Iris pigment epithelial cell (primary cell): ENCODE measurements around the gene NQO2.
"Not testable (repeated sequence)": the region's sequence is repeated elsewhere in the genome, so short reads cannot be mapped to it uniquely, and the experiment has no call there.

Source experiments
- DNase-seq: peaks from one replicate; pipeline ENCODE4 v3.0.0-alpha.2; 2011; ENCODE audit warnings: low read depth

Gene NQO2

DNA sequence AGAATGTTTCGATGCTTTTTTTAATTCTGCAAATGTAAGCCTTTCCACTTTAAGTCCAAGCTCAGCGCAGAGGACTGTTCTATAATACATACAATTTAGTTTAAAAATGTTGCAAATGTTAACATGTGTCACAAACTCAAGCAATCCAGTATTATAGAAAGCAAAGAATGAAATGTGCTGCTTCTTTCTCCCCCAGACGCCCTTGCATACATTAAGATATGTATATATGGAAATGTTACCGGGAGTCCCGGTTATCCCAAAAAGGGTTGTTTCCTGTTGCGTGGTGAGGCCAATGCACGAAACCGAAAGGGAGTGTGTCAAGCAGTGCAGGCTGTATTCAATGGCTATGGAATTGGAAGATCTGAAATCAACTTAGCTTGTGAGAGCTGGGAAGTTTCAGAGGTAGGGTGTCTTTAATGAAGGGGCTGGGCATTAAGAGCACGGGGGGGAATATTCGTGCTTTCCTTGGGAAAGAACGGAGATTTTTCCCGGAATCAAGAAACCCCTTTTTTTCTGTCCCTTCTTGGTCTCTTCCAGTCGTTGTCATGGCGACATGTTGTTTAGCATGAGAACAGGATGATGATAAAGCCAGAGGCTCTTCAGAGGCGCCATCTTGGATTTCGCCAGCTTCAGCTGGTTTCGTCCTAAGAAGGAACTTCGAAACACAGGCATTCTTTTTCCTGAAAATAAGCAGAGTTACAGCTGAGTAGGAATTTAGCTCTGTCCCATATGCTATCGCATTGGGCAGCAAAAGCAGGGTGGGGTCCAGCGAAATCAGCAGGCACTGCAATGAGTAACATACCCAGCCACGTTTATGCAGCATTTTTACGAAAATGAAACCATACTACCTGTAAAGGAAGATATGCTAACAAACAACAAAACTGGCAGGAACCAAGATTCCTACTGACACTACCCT, 10.1 kb upstream of the NQO2 start:
- peak; percentile 98 for DNase-seq

DNA sequence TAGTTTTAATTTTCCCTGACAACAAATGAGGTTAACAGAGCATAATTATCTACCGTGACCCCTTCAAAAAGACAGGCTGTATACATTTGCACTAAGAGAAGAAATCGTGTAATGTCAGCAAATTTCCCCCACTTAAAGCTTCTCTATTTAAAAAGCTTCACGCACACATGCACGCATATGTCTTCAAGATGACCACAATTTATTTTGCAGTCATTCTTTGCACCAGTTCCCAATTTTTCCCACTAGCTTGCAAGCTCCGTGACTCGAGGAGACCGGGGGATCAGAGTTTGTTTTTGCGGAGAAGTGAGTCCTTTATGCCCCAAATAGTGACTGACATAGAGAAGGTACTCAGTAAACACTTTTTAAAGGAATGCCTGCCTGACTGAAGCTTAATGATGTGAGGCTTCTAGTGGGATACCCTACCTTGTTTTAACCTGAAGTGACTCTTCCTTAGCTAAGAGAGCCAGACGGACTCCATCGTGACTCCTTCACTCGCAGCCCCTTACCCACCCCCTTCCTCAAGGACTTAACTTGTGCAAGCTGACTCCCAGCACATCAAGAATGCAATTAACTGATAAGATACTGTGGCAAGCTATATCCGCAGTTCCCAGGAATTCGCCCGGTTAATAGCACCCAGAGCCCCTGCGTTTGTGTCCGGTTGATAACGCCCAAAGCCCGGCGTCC, 9.3 kb upstream of the NQO2 start:
- peak; percentile 37 for DNase-seq

DNA sequence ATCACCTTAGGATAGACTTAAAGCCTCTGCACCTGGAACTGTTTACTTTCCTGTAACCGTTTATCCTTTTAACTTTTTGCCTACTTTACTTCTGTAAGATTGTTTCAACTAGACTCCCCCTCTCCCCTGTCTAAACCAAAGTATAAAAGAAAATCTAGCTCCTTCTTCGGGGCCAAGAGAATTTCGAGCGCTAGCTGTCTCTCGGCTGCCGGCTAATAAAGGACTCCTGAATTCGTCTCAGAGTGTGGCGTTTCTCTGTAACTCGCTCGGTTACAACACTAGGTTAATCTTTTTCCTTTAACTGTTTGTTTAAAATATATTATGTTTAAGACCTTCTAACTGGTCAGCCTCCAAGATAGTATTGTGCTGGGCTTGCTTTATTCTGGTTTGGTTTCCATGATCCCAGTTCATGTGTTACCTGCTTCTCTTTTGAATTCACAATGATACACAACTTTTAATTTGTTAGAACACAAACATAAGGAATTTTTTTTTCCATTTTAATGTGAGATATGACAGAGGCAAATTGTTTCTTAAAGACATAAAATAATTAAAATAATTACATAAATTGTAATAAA, 8.7 kb upstream of the NQO2 start:
- no peak for DNase-seq

DNA sequence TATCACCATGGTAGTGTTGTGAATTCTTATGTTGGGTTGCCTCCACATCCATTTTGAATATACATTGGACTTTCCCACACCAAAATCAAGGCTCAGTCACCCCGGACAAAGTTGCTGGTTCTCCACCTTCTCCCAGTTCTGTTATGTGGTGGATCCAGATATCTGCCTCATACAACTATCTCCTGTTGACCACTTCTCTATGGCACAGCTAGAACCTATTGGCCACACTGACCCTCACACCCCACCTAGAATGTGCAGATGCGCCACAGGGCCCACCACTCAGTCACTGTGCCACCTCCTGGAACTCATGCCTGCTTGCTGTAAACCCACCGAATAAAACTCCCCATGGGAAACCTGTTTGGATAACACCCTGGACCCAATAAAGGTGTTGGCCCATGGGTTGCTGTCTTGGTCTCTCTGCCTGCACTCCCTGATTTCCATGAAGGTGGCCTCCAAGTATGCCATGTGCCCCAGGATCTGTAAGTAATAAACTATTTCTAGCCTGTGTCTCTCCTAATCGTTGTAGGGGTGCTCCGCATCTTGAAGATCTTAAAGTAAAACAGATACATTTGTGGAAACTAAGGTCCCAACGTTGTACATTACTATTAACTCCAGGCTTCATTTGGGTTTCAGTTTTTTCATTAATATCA, 7.2 kb upstream of the NQO2 start:
- DNase-seq: no peak

GRCh38 chr6:2993755-2994317, 5.9 kb upstream of the NQO2 start:
- DNase-seq: no peak

- DNase-seq: not testable (repeated sequence)
These were observed 1.3 kb upstream of the NQO2 start for GRCh38 chr6:2998249-2998997.

DNA sequence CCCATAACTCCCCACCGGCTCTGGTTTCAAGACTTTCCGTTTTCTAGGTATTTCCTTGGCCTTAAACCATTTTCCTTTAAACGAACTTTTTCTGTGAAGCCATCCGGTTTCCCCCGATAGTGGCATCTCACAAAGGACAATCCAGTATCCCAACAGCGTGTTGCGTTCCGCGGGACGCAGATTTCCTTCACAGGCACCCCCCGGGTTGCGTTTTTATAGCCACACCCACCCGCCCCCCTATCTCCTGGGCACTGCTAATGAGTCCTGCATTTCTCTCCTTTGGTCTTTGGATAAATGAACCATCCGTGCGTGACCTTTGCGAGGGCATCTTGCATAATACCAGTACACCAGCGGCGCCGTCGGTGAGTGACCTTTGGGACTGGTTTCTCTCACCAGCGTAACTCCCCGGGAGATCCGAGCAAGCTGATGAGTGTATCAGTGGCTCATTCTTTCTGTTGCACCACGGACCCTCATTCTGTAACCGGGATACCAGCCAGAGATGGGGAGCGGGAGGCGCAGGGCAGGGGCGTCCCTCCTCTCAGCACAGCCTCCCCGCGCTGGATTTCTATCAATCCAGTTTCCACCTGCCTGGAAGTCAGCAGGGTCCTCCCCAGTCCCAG, 586 bp upstream of the NQO2 start:
- DNase-seq: peak; percentile 82

DNA sequence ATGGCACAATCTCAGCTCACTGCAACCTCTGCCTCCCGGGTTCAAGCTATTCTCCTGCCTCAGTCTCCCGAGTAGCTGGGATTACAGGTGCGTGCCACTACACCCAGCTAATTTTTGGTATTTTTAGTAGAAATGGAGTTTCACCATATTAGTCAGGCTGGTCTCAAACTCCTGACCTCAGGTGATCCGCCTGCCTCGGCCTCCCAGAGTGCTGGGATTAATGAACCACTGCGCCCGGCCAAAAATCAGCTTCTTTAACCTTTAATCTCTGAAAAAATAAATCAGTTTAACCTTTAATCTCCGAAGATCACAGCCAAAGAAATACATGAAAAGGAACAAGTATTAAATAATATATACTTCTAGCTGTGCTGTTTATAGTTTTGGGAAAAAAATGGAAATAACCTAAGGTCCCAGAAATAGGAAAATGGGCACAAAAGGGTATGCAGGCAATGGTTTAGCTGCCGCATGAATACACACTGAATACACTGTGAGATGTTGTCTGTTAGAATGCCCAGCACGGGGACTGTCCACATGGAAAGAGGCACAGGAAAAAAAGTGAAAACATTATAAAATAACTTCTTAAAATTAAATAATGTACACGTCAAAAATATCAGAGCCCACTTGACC, 1.6 kb downstream of the NQO2 start:
- no peak for DNase-seq

DNA sequence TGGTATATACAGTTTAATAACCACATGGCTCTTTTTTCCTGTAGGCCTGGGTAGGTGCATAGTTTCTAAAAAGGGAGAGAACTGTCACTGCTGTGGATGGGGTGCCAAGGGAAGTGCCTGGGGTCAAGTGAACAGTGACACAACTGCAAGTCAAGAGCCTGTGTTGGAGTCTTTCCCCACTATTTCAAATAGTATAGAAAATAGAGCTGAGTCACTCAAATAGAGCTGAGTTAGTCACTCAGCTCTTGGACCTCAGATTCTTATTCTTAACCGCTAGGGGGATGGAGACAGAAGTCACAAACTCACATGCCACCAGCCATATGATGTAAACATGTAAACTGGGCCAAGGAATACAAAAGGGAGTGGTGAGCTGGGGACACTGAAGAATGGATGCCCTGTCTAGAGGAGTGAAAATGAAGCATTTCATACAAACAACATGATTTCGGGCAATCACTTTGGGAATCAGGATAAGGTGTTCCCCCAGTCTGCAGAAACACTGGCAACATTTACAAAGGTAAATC, 2.1 kb downstream of the NQO2 start:
- peak; percentile 76 for DNase-seq

GRCh38 chr6:3003226-3003625, 3.5 kb downstream of the NQO2 start:
- not testable (repeated sequence) for DNase-seq

DNA sequence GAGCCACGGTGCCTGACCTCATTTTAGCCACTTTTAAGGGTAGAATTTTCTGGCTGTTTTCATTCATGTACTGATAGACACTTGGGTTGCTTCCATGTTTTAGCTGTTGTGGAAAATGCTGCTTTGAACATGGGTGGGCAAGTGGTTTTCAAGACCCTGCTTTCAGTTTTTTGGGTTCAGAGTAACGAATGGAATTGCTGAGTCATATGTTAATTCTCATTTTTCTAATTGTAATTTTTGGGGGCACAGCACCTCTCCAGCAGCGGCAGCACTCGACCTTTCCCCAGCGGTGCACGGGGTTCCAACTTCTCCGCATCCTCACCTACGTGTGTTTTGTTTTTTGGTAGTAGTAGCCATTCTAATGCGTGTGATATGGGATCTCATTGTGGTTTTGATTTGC, 5.4 kb downstream of the NQO2 start:
- no peak for DNase-seq

DNA sequence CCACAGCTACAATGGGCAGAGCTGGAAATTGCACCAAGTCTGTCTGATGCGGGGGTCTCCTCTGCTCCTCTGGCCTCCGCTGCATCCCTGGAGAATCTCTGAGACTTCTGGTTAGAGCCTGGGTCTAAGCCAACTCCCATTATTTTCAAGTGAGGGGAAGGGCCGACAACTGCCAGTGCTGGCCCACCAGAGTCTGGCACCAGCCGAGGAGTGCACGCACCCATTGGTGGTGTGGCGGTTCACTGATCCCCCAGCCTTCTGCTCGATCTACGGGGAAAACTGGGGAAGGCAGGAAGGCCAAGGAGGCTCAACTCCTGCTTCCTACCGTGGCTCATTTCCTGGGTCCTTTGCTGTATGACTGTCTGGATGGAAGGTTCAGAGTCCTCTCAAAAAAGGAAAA, 6.2 kb downstream of the NQO2 start:
- no peak for DNase-seq

DNA sequence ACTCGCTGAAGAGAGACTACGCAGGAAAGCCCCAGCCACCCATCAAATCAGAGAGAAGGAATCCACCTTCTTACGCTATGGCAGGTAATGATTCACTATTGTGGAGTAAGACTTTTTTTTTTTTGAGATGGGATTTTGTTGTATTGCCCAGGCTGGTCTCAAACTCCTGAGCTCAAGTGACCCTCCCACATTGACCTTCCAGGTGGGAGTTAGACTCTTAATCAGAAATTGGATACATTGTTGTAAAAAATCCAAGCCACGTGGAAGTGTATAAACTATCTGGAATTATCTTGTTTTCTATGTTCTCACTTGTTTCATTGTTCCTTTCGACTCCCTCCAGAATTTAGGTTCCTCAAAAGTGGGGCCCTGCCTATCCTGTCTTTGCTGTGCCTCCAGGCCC, 6.8 kb downstream of the NQO2 start:
- no peak for DNase-seq

- DNase-seq: no peak
These were observed 7.9 kb downstream of the NQO2 start for GRCh38 chr6:3007571-3007970.

DNA sequence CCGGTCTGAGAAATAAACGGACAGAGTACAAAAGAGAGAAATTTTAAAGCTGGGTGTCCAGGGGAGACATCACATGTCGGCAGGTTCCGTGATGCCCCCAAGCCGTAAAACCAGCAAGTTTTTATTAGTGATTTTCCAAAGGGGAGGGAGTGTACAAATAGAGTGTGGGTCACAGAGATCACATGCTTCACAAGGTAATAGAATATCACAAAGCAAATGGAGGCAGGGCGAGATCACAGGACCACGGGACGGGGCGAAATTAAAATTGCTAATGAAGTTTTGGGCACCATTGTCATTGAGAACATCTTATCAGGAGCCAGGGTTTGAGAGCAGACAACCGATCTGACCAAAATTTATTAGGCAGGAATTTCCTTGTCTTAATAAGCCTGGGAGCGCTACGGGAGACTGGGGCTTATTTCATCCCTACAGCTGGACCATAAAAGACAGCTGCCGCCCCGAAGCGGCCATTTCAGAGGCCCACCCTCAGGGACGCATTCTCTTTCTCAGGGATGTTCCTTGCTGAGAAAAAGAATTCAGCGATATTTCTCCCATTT, 9.1 kb downstream of the NQO2 start:
- DNase-seq: not testable (repeated sequence)

DNA sequence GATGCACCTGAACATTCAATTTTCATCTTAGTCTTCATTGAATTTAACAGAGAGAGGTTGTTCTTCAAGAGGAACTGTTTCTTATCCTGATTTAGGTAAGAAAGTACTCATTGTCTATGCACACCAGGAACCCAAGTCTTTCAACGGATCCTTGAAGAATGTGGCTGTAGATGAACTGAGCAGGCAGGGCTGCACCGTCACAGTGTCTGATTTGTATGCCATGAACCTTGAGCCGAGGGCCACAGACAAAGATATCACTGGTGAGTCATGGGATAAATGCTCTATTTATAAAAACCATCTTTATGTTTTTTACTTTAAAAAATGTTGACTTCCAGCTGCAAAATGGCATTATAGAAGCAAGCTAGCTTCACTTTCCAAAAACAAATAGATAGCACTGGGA, 10.2 kb downstream of the NQO2 start:
- peak; percentile 63 for DNase-seq

DNA sequence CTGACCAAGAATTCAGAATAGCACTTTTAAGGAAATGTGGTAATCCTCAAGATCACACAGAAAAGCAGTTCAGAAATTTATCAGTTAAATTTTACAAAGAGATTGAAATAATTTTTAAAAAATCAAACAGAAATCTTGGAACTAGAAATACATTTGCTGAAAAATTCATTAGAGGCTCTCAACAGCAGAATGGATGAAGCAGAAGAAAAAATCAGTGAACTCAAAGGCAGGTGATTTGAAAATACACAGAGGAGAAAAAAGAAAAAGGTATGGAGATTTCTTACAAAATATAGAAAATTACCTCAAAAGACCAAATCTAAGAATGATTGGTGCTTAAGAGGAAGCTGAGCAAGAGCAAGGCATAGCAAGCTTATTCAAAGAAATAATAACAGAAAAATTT, 11.5 kb downstream of the NQO2 start:
- DNase-seq: no peak

DNA sequence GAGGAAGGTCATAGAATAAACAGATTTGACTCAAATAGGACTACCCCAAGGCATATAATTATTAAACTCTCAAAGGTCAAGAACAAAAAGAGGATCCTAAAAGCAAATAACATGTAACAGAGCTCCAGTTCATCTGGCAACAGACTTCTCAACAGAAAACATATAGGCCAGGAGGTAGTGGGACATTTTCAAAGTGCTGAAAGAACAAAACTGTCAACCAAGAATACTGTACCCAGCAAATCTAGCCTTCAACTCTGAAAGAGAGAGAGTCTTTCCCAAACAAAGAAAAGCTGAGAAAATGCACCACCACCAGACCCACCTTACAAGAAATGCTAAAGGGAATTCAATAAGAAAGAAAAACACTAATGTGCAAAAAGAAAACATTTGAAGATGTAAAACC, 11.9 kb downstream of the NQO2 start:
- no peak for DNase-seq

- peak; percentile 65 for DNase-seq
These were observed 13.8 kb downstream of the NQO2 start for GRCh38 chr6:3013486-3013885.
